ENCODE measurements around the gene RNU6-1.
A peak's percentile ranks its signal among the peaks of the same experiment; 100 is the strongest.

RNU6-1 gene

DNA sequence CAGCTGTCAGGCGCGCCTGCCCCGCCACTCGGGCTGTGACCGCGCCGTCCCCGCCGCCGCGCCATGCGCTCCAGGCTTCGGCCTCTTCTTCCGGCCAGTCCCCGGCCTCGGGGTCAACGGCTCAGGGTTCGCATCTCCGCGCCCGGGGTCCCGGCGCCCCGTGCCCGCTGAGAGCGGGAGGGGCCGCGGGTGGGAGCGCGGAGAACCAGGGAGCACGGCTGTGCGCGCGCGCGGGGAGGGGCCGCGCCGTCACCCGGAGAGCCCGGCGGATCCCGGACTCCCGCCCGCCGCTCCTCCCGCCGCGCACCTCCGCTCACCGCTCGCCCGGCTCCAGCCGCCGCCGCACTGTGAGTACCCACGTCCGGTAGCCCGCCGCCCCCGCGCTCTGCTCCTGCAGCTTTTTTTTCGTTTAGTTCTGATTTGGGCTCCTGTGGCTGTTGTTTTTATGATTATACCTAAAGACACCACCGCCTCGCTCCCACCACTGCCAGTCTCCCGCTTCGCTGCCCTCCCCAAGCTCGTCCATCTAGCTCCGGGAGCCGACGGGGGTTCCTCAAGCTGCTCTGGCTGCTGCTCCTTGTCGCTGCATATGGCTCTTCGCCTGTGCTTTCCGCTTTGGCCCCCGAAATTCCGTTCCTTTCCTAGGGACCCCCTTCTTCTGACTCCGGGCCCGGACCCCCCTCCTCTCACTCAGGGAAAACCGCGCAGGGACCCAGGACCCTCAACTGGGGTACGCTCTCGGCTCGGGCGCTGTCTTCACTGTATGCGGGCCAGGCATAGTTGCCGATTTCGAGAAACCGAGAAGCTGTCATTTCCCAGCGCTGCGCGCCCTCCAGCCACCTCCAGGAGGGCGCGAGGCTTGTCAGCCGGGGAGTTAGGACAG, 16.3 kb downstream of the RNU6-1 start:
- peak overlapping the region; percentile 86 for H3K4me3 Mint-ChIP-seq
- H3K27me3 Mint-ChIP-seq (ENCODE audit: low read depth, poor library complexity): peaks cover 88% of the 10 kb centered on the region
- no peak for DNase-seq
- H3K36me3 Mint-ChIP-seq (ENCODE audit: low read depth): no peaks in the 10 kb centered on the region
- TF ChIP-seq CTCF (IDR thresholded peaks at IDR 0.05): no peak
- H3K27ac Mint-ChIP-seq: no peak overlapping the region
- no peaks in the 10 kb centered on the region for H3K9me3 Mint-ChIP-seq
- peaks cover 41% of the 10 kb centered on the region for H3K4me1 Mint-ChIP-seq

DNA sequence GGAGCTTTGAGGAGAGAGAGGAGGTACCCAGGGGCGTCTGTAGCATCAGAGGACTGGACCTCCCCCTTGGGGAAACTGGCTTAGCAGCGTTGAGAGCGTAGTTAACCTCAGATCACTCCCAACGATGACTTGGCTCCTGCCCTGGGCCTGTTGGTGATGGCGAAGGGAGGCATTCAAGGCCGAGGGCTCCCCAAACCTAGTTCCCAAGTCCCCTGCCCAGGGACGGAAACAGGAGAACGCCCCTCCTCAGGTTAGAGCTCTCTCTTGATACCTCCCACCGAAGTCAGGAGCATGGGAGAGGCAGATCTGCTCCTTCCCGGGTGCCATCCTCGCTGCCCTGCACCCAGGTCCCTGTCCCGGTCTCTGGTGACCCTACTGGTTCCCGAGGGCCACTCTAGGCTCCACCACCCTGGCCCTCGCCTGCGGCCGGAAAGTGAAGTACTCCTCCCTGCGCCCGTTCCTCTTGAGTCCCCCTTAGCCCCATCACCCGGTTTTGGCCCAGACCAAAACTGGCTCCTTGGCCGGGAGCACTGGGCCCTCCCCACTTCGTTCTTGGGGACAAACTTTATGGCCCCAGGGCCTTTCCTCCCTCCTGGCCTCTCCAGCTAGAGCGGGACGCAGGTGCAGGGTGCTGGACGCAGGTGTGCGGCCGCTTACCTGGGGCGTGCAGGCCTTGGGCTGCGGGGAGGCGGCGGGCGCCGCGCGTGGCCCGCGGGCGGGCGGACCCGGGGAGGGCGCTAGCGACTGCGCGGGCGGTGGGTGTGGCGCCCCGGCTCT, 17.1 kb downstream of the RNU6-1 start:
- Mint-ChIP-seq H3K9me3 (peaks cover 3% of the 10 kb centered on the region), H3K4me3 (peak overlapping the region; percentile 78), H3K36me3 (ENCODE audit: low read depth) (no peaks in the 10 kb centered on the region), H3K27me3 (ENCODE audit: low read depth, poor library complexity) (peaks cover 90% of the 10 kb centered on the region), H3K4me1 (peaks cover 35% of the 10 kb centered on the region), H3K27ac (no peak overlapping the region)
- no peak for DNase-seq
- no peak for TF ChIP-seq CTCF (IDR thresholded peaks at IDR 0.05)

- DNase-seq: no peak
- Mint-ChIP-seq H3K27ac (no peak overlapping the region), H3K4me1 (peaks cover 35% of the 10 kb centered on the region), H3K4me3 (peak overlapping the region; percentile 78), H3K36me3 (ENCODE audit: low read depth) (peaks cover 2% of the 10 kb centered on the region), H3K9me3 (peaks cover 11% of the 10 kb centered on the region), H3K27me3 (ENCODE audit: low read depth, poor library complexity) (peaks cover 98% of the 10 kb centered on the region)
- no peak for TF ChIP-seq CTCF (IDR thresholded peaks at IDR 0.05)
Measured at GRCh38 chr15:67821784-67822440, 17.9 kb downstream of the RNU6-1 start.

DNA sequence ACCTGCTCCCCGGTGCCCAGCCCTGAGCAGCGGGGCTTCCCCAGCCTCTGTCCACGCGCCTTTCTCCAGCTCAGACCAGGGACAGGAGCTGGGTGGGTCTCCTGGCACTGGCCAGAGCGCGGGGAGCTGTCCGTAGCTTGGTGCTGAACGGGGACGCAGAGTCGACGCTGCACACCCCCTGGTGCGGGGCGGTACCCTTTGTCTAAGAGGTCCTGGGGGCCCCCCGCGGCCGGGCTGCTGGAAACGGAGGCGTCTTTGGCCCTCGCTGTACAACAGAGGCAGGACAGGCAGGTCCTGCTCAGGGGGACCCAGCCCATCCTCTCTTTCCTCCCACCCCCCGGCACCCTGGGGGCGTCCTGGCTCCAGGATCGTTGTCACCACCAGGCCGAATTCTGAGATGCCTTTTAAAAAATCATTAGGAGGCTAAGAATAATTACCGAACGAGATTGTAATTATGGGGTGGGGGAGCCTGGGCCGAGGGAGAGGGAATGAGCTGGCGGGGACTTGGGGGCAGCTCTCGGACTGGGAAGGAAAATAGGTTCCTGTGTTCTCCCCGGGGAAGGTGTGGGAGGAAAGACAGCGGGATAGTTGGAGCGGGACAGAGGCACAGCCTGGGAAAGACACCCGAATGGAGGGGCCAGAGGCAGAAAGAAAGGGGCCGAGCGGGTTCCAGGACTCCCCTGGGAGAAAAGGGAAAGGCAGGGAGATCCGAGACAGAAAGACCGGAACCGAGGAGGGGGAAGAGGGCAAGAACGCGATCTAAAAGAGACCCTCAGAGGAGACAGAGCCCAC, 18.7 kb downstream of the RNU6-1 start:
- H3K4me3 Mint-ChIP-seq: peak overlapping the region; percentile 78
- no peak for TF ChIP-seq CTCF (IDR thresholded peaks at IDR 0.05)
- peak; percentile 95 for DNase-seq
- H3K27ac Mint-ChIP-seq: no peak overlapping the region
- H3K27me3 Mint-ChIP-seq (ENCODE audit: low read depth, poor library complexity): peaks cover 98% of the 10 kb centered on the region
- H3K36me3 Mint-ChIP-seq (ENCODE audit: low read depth): peaks cover 10% of the 10 kb centered on the region
- H3K9me3 Mint-ChIP-seq: peaks cover 18% of the 10 kb centered on the region
- peaks cover 31% of the 10 kb centered on the region for H3K4me1 Mint-ChIP-seq

DNA sequence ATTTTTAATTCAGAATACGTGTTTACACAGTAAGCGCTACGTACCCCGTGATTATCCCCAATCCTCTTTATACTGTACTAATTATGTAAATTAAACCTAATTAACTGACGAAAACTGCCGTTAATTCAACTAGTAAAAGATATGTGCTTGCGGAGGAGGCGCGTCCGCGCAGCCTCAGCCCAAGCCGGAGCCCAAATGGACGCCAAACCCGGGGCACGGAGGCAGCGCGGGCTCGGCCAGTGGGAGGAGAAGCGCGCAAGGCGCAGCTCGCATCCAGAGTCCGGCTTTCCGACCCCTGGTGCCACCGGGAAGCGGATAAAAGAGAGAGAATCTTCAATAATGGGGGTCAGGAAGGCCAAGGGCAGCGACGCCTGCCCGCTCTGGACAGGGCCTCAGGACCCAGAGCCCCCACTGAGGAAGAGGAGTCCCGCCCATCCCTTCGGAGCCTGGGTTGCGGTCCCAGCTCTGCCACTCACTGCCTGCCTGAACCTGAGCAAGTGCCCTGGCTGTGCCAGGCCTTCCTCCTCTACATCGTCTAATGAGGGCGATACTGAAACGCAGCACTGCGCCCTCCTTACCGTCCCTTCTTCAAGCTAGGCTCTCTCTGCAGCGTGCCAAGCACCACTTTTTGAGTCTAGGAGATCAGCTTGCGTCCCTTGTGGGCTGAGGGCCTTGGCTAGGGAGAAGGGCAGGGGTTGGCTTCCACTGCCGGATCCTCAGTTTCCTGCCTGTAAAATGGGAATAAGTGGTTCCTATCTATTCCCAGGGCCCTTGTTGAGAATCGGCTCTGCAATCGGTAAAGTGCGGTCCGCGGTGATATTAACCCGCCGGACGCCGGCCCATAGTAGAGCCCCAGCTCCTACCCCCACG, 19.5 kb downstream of the RNU6-1 start:
- peaks cover 26% of the 10 kb centered on the region for H3K9me3 Mint-ChIP-seq
- H3K27me3 Mint-ChIP-seq (ENCODE audit: low read depth, poor library complexity): peaks cover 96% of the 10 kb centered on the region
- peaks cover 26% of the 10 kb centered on the region for H3K4me1 Mint-ChIP-seq
- H3K27ac Mint-ChIP-seq: no peak overlapping the region
- H3K36me3 Mint-ChIP-seq (ENCODE audit: low read depth): peaks cover 18% of the 10 kb centered on the region
- no peak for DNase-seq
- TF ChIP-seq CTCF (IDR thresholded peaks at IDR 0.05): no peak
- peak overlapping the region; percentile 18 for H3K4me3 Mint-ChIP-seq
